Neural crest cell (in vitro differentiated cells): ENCODE data around the gene SASH1. TPM values are rescaled to one million over a fixed set of nuclear protein-coding genes. Genes with fewer than 3 reads are reported as not detected.
A peak's percentile ranks its signal among the peaks of the same experiment; 100 is the strongest.

Experiments used
- DNase-seq: peaks from one replicate; pipeline ENCODE4 v3.0.0; 2021; ENCODE audit warnings: low read depth, mixed read lengths, low spot score
- H3K27ac Mint-ChIP-seq: one replicate; pipeline ENCODE4 v1.8.0; 2021; ENCODE audit warnings: mild to moderate bottlenecking, mixed read lengths; ENCODE audit not compliant: unreplicated experiment
- H3K27me3 Mint-ChIP-seq: 2 replicates; pipeline ENCODE4 v1.8.0; 2021; ENCODE audit warnings: low read depth, mild to moderate bottlenecking, mixed read lengths
- H3K36me3 Mint-ChIP-seq: 2 replicates; pipeline ENCODE4 v1.8.0; 2021; ENCODE audit warnings: low read depth, mild to moderate bottlenecking, mixed read lengths
- H3K4me1 Mint-ChIP-seq: 2 replicates; pipeline ENCODE4 v1.8.0; 2021; ENCODE audit warnings: mixed read lengths
- H3K4me3 Mint-ChIP-seq: one replicate; pipeline ENCODE4 v1.8.0; 2021; ENCODE audit warnings: mild to moderate bottlenecking, mixed read lengths
- H3K9me3 Mint-ChIP-seq: 2 replicates; pipeline ENCODE4 v1.8.0; 2021; ENCODE audit warnings: mixed read lengths
- CTCF ChIP-seq: fragments of 200-600 bp; sonication (generic); conservative IDR thresholded peaks from 2 replicates; pipeline ENCODE4 v1.5.0; 2021; ENCODE audit warnings: antibody characterized with exemption, mild to moderate bottlenecking
- total RNA-seq: library from RNA; stranded (reverse); gene quantifications from 2 replicates; pipeline ENCODE4 v1.2.1, GENCODE V29; 2021

SASH1 gene
- total RNA-seq, 1 donor from 2014 or later: 90.0 TPM

- Mint-ChIP-seq H3K4me3 (no peak overlapping the region), H3K27me3 (no peaks in the 10 kb centered on the region), H3K9me3 (peaks cover 6% of the 10 kb centered on the region), H3K4me1 (peaks cover 16% of the 10 kb centered on the region), H3K36me3 (peaks cover 60% of the 10 kb centered on the region), H3K27ac (no peak overlapping the region)
- DNase-seq: no peak
- no peak for TF ChIP-seq CTCF
Observed at GRCh38 chr6:148548749-148549140, 206.1 kb downstream of the SASH1 start.

- H3K4me3 Mint-ChIP-seq: peak overlapping the region; percentile 18
- no peak for DNase-seq
- peaks cover 9% of the 10 kb centered on the region for H3K9me3 Mint-ChIP-seq
- peak overlapping the region; percentile 9 for H3K27ac Mint-ChIP-seq
- H3K27me3 Mint-ChIP-seq: no peaks in the 10 kb centered on the region
- peaks cover 60% of the 10 kb centered on the region for H3K36me3 Mint-ChIP-seq
- H3K4me1 Mint-ChIP-seq: peaks cover 16% of the 10 kb centered on the region
- TF ChIP-seq CTCF: no peak
Observed at GRCh38 chr6:148550569-148550968, 207.9 kb downstream of the SASH1 start.

- H3K27me3 Mint-ChIP-seq: no peaks in the 10 kb centered on the region
- H3K9me3 Mint-ChIP-seq: peaks cover 13% of the 10 kb centered on the region
- no peak overlapping the region for H3K4me3 Mint-ChIP-seq
- H3K36me3 Mint-ChIP-seq: peaks cover 58% of the 10 kb centered on the region
- H3K27ac Mint-ChIP-seq: no peak overlapping the region
- TF ChIP-seq CTCF: no peak
- peaks cover 21% of the 10 kb centered on the region for H3K4me1 Mint-ChIP-seq
- DNase-seq: no peak
Observed at GRCh38 chr6:148551226-148551625, 208.6 kb downstream of the SASH1 start.

- peak overlapping the region; percentile 0 for H3K4me3 Mint-ChIP-seq
- H3K27me3 Mint-ChIP-seq: no peaks in the 10 kb centered on the region
- peaks cover 35% of the 10 kb centered on the region for H3K36me3 Mint-ChIP-seq
- peaks cover 18% of the 10 kb centered on the region for H3K9me3 Mint-ChIP-seq
- peaks cover 14% of the 10 kb centered on the region for H3K4me1 Mint-ChIP-seq
- DNase-seq: no peak
- no peak for TF ChIP-seq CTCF
- no peak overlapping the region for H3K27ac Mint-ChIP-seq
Observed at GRCh38 chr6:148556410-148556809, 213.8 kb downstream of the SASH1 start.

GRCh38 chr6:148557796-148558321, 215.2 kb downstream of the SASH1 start:
- Mint-ChIP-seq H3K4me3 (no peak overlapping the region), H3K4me1 (peaks cover 14% of the 10 kb centered on the region), H3K9me3 (peaks cover 18% of the 10 kb centered on the region), H3K36me3 (peaks cover 24% of the 10 kb centered on the region), H3K27me3 (no peaks in the 10 kb centered on the region), H3K27ac (no peak overlapping the region)
- no peak for DNase-seq
- TF ChIP-seq CTCF: no peak
